Activated T-cell treated with anti-CD3 and anti-CD28 coated beads for 24 hours (primary cell): ENCODE results near the gene SIK3.
"Not testable (repeated sequence)": the region's sequence is repeated elsewhere in the genome, so short reads cannot be mapped to it uniquely, and the experiment has no call there.

Source experiments
- DNase-seq: peaks from one replicate; pipeline ENCODE4 v3.0.0-alpha.2; 2020; ENCODE audit warnings: low read depth

Gene SIK3

GRCh38 chr11:116823031-116823843 is 275.0 kb downstream of the SIK3 start, which contains the start of gene APOA4:
Gene APOA4, minus strand, starts transcription at chr11:116823304. Its CDS starts 113 bp downstream, at chr11:116823191.
- no peak for DNase-seq

GRCh38 chr11:116822575-116822974 is 275.7 kb downstream of the SIK3 start:
- no peak for DNase-seq

- DNase-seq, result no peak
Observed at GRCh38 chr11:116821050-116821918, 276.9 kb downstream of the SIK3 start.

GRCh38 chr11:116819049-116819448 is 279.2 kb downstream of the SIK3 start:
- no peak for DNase-seq

GRCh38 chr11:116814502-116814901 is 283.7 kb downstream of the SIK3 start:
- no peak for DNase-seq

GRCh38 chr11:116813781-116814471 is 284.3 kb downstream of the SIK3 start:
- no peak for DNase-seq

GRCh38 chr11:116813170-116813569 is 285.1 kb downstream of the SIK3 start:
- DNase-seq, result no peak

- DNase-seq, result no peak
Observed at GRCh38 chr11:116812109-116812508, 286.1 kb downstream of the SIK3 start.

GRCh38 chr11:116811194-116811593 is 287.0 kb downstream of the SIK3 start:
- no peak for DNase-seq

- DNase-seq, result no peak
Observed at GRCh38 chr11:116808262-116809175, 289.7 kb downstream of the SIK3 start.

- no peak for DNase-seq
Observed at GRCh38 chr11:116807601-116808261, 290.5 kb downstream of the SIK3 start.

- no peak for DNase-seq
Observed at GRCh38 chr11:116804001-116804400, 294.2 kb downstream of the SIK3 start.

- not testable (repeated sequence) for DNase-seq
Observed at GRCh38 chr11:116801662-116802061, 296.6 kb downstream of the SIK3 start.

- no peak for DNase-seq
Observed at GRCh38 chr11:116800610-116801009, 297.6 kb downstream of the SIK3 start.

- no peak for DNase-seq
Observed at GRCh38 chr11:116798368-116798767, 299.9 kb downstream of the SIK3 start.

GRCh38 chr11:116797816-116798215 is 300.4 kb downstream of the SIK3 start:
- DNase-seq, result no peak

- no peak for DNase-seq
Observed at GRCh38 chr11:116796548-116796947, 301.7 kb downstream of the SIK3 start.

- DNase-seq, result no peak
Observed at GRCh38 chr11:116794851-116795250, 303.4 kb downstream of the SIK3 start.

- DNase-seq, result no peak
Observed at GRCh38 chr11:116793772-116794097, 304.5 kb downstream of the SIK3 start.
